Tibial nerve (tissue), 4 donors: ENCODE data around the gene CFAP221. TPM values are rescaled to one million over a fixed set of nuclear protein-coding genes. Genes with fewer than 3 reads are reported as not detected.

Experiments
- DNase-seq, 2 donors: peaks; one replicate each; pipeline ENCODE4 v3.0.0-alpha.2; 2019; ENCODE audit warnings: low spot score in 2 of 2
- H3K27ac ChIP-seq, 4 donors: fragments of 200-600 bp; sonication (generic) in 3 of 4; one replicate each; pipeline ENCODE4 v1.5.1; 2017 to 2019; ENCODE audit warnings: mild to moderate bottlenecking in 1 of 4
- H3K27me3 ChIP-seq, 2 donors: fragments of 200-600 bp; sonication (generic) in 1 of 2; one replicate each; pipeline versions ENCODE4 v1.5.1 to v1.6.0; 2017 to 2019
- H3K36me3 ChIP-seq, 3 donors: fragments of 200-600 bp; sonication (generic); one replicate each; pipeline ENCODE4 v1.5.1; 2018 to 2019
- H3K4me1 ChIP-seq, 4 donors: fragments of 200-600 bp; sonication (generic) in 3 of 4; one replicate each; pipeline ENCODE4 v1.5.1; 2017 to 2019
- H3K4me3 ChIP-seq, 4 donors: fragments of 200-600 bp; sonication (generic) in 3 of 4; one replicate each; pipeline ENCODE4 v1.5.1; 2017 to 2019; ENCODE audit warnings: mild to moderate bottlenecking in 1 of 4, moderate library complexity in 1 of 4
- H3K9me3 ChIP-seq, 4 donors: fragments of 200-600 bp; sonication (generic) in 3 of 4; one replicate each; pipeline ENCODE4 v1.5.1; 2017 to 2019
- CTCF ChIP-seq, 5 experiments: fragments of 200-600 bp in 3 of 5; fragments of 450-650 bp in 2 of 5; sonication (generic) in 3 of 5; IDR thresholded peaks; one replicate each; pipeline ENCODE4 v1.5.1; 2016 to 2019; ENCODE audit warnings: antibody characterized with exemption in 5 of 5, mild to moderate bottlenecking in 3 of 5, moderate library complexity in 2 of 5
- EP300 ChIP-seq, 2 donors: sonication (generic); formaldehyde crosslinking; IDR thresholded peaks; one replicate each; pipeline ENCODE4 v1.6.1; 2017; ENCODE audit warnings: antibody characterized with exemption in 2 of 2, mild to moderate bottlenecking in 1 of 2
- POLR2A ChIP-seq, 2 donors: fragments of 450-650 bp; IDR thresholded peaks; one replicate each; pipeline ENCODE4 v1.6.1; 2017; ENCODE audit warnings: antibody characterized with exemption in 2 of 2, mild to moderate bottlenecking in 2 of 2, moderate library complexity in 2 of 2
- WGBS, 2 donors: methylation state at CpG; one replicate each; pipeline ENCODE4 v1.1.5; 2018; 5-methylcytosine and 5-hydroxymethylcytosine counted together
- total RNA-seq, 4 donors: library from RNA; depleted of rRNA; stranded (reverse); fragments of >200 nt; gene quantifications; one replicate each; pipeline ENCODE4 v1.1.0, GENCODE V29; 2016

Gene CFAP221
- total RNA-seq, 4 donors from 2014 or later, result 0.30 to 1.7 (median 0.42) TPM; not detected in 1

- H3K27ac ChIP-seq, result no peak overlapping the region
- peaks cover 0 to 13% (median 10%) of the 10 kb centered on the region in 4 donors for H3K4me1 ChIP-seq
- no peaks in the 10 kb centered on the region for H3K9me3 ChIP-seq
- 91 to 94% methylated on average over 7 of the region's 7 CpGs for WGBS, 2 donors
- H3K27me3 ChIP-seq, result peaks cover 0 to 4% of the 10 kb centered on the region in 2 donors
- no peak overlapping the region for H3K4me3 ChIP-seq
- no peak for DNase-seq
- no peak for TF ChIP-seq POLR2A (IDR thresholded peaks at IDR 0.05)
- TF ChIP-seq EP300 (IDR thresholded peaks at IDR 0.05), result no peak
- no peak for TF ChIP-seq CTCF (IDR thresholded peaks at IDR 0.05)
- peaks cover 0 to 42% (median 6%) of the 10 kb centered on the region in 3 donors for H3K36me3 ChIP-seq
Observed at GRCh38 chr2:119692310-119692709, 148.1 kb downstream of the CFAP221 start.

GRCh38 chr2:119692954-119693353 is 148.7 kb downstream of the CFAP221 start:
- peaks cover 0 to 36% (median 6%) of the 10 kb centered on the region in 3 donors for H3K36me3 ChIP-seq
- H3K27me3 ChIP-seq, result peaks cover 0 to 4% of the 10 kb centered on the region in 2 donors
- 74 to 78% methylated on average over 7 of the region's 7 CpGs for WGBS, 2 donors
- no peaks in the 10 kb centered on the region for H3K9me3 ChIP-seq
- no peak overlapping the region for H3K4me3 ChIP-seq
- no peak for TF ChIP-seq EP300 (IDR thresholded peaks at IDR 0.05)
- TF ChIP-seq POLR2A (IDR thresholded peaks at IDR 0.05), result no peak
- TF ChIP-seq CTCF (IDR thresholded peaks at IDR 0.05), result no peak
- no peak for DNase-seq
- peaks cover 0 to 13% (median 10%) of the 10 kb centered on the region in 4 donors for H3K4me1 ChIP-seq
- no peak overlapping the region for H3K27ac ChIP-seq

- H3K27me3 ChIP-seq, result peaks cover 0 to 4% of the 10 kb centered on the region in 2 donors
- H3K36me3 ChIP-seq, result peaks cover 0 to 30% (median 6%) of the 10 kb centered on the region in 3 donors
- no peak for TF ChIP-seq EP300 (IDR thresholded peaks at IDR 0.05)
- TF ChIP-seq POLR2A (IDR thresholded peaks at IDR 0.05), result no peak
- no peak for TF ChIP-seq CTCF (IDR thresholded peaks at IDR 0.05)
- H3K27ac ChIP-seq, result no peak overlapping the region
- H3K4me3 ChIP-seq, result no peak overlapping the region
- no peaks in the 10 kb centered on the region for H3K9me3 ChIP-seq
- DNase-seq, result no peak
- WGBS, 2 donors, result 74 to 75% methylated on average over 3 of the region's 3 CpGs
- peaks cover 0 to 13% (median 10%) of the 10 kb centered on the region in 4 donors for H3K4me1 ChIP-seq
Observed at GRCh38 chr2:119693567-119693966, 149.3 kb downstream of the CFAP221 start.

- 90 to 91% methylated on average over 5 of the region's 5 CpGs for WGBS, 2 donors
- Histone ChIP-seq H3K36me3 (peaks cover 0 to 26% (median 3%) of the 10 kb centered on the region in 3 donors), H3K4me3 (no peak overlapping the region), H3K27me3 (peaks cover 0 to 4% of the 10 kb centered on the region in 2 donors), H3K27ac (no peak overlapping the region), H3K9me3 (no peaks in the 10 kb centered on the region), H3K4me1 (peaks cover 0 to 13% (median 10%) of the 10 kb centered on the region in 4 donors)
- no peak for DNase-seq
- TF ChIP-seq CTCF (IDR thresholded peaks at IDR 0.05) (no peak), EP300 (IDR thresholded peaks at IDR 0.05) (no peak), POLR2A (IDR thresholded peaks at IDR 0.05) (no peak)
Observed at GRCh38 chr2:119693967-119694366, 149.7 kb downstream of the CFAP221 start.

- no peak for DNase-seq
- Histone ChIP-seq H3K4me1 (peaks cover 0 to 13% (median 10%) of the 10 kb centered on the region in 4 donors), H3K9me3 (no peaks in the 10 kb centered on the region), H3K4me3 (no peak overlapping the region), H3K27me3 (peaks cover 0 to 4% of the 10 kb centered on the region in 2 donors), H3K36me3 (peaks cover 0 to 21% (median 0%) of the 10 kb centered on the region in 3 donors), H3K27ac (no peak overlapping the region)
- TF ChIP-seq CTCF (IDR thresholded peaks at IDR 0.05) (no peak), POLR2A (IDR thresholded peaks at IDR 0.05) (no peak), EP300 (IDR thresholded peaks at IDR 0.05) (no peak)
- 55 to 66% methylated on average over 7 to 10 of the region's 10 CpGs for WGBS, 2 donors
Observed at GRCh38 chr2:119694470-119694844, 150.2 kb downstream of the CFAP221 start.
